Right kidney (tissue), 1 donor: ENCODE results near the gene PRKCI.
"Not testable (repeated sequence)": the region's sequence is repeated elsewhere in the genome, so short reads cannot be mapped to it uniquely, and the experiment has no call there.

ENCODE experiments used
- DNase-seq: peaks from one replicate; pipeline ENCODE4 v3.0.0-alpha.2; 2016

The PRKCI gene

DNA sequence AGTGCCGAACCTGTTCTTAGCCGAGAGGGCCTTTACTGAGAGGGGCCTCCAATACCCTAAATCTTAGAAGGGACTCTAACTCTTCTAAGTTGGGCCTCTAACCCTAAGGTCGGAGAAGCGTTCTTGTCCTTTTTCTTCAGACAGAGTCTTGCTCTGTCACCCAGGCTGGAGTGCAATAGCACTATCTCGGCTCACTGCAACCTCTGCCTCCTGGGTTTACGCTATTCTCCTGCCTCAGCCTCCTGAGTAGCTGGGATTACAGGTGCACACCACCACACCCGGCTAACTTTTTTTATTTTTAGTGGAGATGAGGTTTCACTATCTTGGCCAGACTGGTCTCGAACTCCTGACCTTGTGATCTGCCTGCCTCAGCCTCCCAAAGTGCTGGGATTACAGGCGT lies 120.0 kb downstream of the PRKCI start:
- DNase-seq: not testable (repeated sequence)

DNA sequence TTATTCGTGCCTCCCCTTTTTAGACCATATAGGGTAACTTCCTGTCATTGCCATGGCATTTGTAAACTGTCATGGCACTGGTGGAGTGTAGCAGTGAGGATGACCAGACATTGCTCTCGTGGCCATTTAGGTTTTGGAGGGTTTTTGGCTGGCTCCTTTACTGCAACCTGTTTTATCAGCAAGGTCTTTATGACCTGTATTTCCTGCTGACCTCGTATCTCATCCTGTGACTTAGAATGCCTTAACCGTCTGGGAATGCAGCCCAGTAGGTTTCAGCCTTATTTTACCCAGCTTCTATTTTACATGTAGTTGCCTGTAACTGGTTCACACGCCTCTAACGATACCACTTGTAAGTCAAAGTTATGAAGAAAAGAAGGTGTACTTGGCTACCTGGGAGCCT lies 121.6 kb downstream of the PRKCI start:
- DNase-seq: not testable (repeated sequence)

DNA sequence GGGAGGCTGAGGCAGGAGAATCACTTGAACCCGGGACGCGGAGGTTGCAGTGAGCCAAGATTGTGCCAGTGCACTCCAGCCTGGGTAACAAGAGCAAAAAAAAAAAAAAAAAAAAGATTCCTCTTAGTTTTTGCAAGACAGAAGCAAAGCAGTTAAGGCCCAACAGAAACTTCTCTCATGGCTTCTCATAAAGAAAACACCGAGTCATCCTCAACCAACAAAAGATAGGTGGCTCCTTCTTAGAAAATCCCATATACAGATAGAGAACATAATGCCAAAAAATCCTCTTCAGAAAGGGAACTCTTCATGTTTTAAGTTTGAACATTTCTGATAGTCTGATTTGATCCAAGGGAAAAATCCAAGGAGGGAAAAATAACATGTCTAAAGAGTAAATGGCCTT lies 122.7 kb downstream of the PRKCI start:
- DNase-seq: no peak

DNA sequence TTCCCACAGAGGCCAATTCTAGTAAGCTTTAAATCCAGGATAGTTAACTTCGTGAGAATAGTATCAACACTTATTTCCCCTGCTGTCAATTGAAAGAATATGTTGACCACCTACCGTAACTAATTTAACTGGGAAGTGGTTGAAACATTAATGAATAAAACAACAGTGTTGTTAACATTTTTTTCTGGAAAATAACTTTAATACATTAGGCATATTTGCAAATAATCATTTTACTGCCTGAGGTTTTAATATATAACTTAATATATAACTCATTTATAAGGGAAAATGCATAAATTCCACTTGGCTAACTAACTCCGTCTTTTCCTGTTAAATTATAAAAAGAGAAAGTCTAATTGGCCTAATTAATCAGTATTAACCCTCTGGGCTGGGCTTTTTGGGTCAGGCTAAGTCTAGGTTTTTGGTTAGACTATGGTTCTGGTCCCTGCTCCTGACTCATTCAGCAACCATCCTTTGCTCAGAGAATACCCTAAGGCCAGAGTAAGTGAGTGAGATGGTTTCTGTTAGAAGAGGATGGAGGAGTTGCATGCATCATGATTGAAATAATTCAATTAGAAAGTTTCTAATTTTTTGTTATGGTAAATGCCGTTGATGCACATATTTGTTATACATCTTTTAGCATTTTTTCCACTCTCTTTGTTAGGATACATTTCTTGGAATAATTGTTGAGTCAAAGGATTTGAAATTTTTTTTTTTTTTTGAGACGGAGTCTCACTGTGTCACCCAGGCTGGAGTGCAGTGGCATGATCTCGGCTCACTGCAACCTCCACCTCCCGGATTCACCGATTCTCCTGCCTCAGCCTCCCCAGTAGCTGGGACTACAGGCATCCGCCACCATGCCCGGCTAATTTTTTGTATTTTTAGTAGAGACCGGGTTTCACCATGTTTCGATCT lies 124.5 kb downstream of the PRKCI start:
- DNase-seq: no peak

DNA sequence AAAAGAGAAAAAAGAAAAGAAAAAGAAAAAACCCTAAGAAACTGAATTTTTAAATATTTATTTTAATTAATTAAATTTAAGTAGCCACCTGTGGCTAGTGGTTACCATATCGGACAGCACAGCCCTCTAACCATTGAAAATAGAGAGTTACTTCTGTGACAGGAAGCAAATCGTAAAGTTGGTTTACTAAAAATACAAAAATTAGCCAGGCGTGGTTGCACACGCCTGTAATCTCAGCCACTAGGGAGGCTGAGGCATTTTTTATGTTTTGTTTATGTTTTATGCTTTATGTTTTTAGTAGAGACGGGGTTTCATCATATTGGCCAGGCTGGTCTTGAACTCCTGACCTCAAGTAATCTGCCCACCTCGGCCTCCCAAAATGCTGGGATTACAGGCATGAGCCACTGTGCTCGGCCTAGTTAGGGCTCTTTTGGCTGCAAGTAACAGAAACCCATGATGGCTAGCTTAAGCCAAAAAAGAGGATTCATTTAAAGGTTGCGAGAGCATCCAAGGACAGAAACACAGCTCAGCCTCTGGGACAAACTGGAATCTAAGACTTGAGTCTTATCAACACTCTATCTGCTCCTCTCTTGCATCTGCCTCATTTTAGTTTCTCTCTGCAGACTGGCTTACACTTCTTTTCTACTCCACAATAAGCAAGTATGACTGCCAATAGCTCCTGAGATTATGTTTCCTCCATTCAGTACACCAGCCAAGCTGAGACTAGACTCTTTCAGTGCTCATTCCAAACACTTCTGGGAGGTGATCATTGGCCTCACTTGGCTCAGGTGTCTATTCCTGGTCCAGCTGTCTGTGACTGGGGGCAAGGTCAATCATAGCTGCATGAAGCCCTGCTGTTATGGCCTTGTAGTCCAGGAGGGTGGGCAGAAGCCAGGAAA lies 128.5 kb downstream of the PRKCI start:
- DNase-seq: no peak

DNA sequence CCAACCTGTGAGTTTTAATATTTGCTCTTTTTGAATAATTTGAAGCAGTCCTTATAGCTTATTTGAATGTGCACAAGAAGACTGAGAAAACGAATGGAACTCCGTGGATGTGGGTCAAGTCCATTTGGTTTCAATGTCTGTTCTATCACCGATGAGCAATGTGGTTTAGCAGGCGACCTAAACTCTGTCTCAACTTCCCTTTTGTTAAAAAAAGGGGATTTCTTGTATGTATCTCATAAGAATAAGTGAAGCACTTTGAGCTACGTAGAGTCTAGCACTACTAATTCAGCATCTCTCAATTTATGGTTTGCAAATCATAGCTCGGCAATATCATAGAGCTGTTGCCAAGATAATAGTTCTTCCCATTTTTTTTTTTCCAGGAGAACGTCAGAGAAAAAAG lies 130.7 kb downstream of the PRKCI start:
- no peak for DNase-seq

DNA sequence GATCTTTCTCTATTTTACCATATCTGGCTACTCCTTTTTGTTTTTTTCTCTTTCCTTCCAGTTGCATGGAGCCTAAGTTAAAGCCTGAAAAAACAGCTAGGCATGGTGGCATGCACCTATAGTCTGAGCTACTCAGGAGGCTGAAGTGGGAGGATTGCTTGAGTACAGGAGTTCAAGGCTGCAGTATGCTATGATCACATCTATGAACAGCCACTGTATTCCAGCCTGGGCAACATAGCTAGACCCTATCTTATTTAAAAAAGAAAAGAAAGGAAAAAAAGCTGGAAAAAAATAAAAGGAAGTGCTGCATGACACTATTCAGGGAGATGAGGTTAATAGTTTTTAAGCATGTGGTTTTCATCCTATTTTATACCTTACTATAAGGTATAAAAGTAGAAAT lies 131.3 kb downstream of the PRKCI start:
- DNase-seq: no peak

DNA sequence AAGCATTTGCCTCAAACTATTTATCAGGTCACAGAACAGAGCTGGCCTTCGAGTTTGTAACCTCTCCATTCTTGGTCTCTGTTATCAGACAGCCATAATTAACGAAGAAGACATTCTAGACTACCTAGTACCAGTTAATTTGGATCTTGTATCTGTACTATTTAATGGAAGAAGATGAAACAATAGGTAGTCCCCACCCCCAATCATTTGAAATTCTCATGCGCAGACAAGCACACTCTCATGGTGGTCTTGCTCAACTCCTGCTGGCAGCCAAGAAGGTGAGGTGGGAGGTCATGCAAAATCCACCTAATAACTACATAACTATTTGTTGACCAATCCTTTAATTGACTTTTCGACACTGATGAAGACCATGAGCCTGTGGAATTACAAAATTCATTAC lies 132.5 kb downstream of the PRKCI start:
- DNase-seq: no peak
